HCT116 (cell line): ENCODE measurements around the gene COPB1. TPM values are rescaled to one million over a fixed set of nuclear protein-coding genes. Genes with fewer than 3 reads are reported as not detected.

ENCODE experiments used
- ATAC-seq: fragments of 200-7000 bp; cut with Tn5 transposase; 2 replicates; pipeline ENCODE4 v1.9.1; 2020; ENCODE audit warnings: mild to moderate bottlenecking, moderate library complexity
- BruUV-seq: library from RNA; stranded (reverse); fragments of 400-500 nt; replicated peaks from 2 replicates; lab custom pipeline; 2021; lab: Mats Ljungman, UMichigan
- CTCF ChIA-PET: fragments of 300-600 bp; sonication (Branson Sonifier 250); formaldehyde crosslinking; loops from one replicate; lab custom pipeline; 2021; ENCODE audit warnings: antibody characterized with exemption; lab: Charles Lee
- POLR2A ChIA-PET: fragments of 300-600, 350-600 bp; sonication (Branson Sonifier 250); formaldehyde crosslinking; loops from one replicate; lab custom pipeline; 2021; ENCODE audit warnings: antibody characterized with exemption; lab: Charles Lee
- RAD21 ChIA-PET, 2 experiments: fragments of 300-600 bp; sonication (Branson Sonifier 250); formaldehyde crosslinking; loops; one replicate each; lab custom pipeline; 2023; ENCODE audit warnings: low total read pairs in 2 of 2; ENCODE audit not compliant: uncharacterized antibody in 2 of 2, unreplicated experiment in 2 of 2, low non-redundant PET in 1 of 2; lab: Charles Lee
- DNase-seq: peaks from one replicate; pipeline ENCODE4 v3.0.0-alpha.2; 2010; ENCODE audit warnings: low read depth, low spot score
- H2AFZ ChIP-seq: fragments of 200-600 bp; shearing (Covaris generic), sonication (generic); 2 replicates; pipeline ENCODE4 v1.6.1; 2017; ENCODE audit warnings: low read depth, mixed run types, mixed read lengths, antibody characterized with exemption, low read length; ENCODE audit not compliant: poor library complexity, severe bottlenecking
- H3K27ac ChIP-seq: 2 replicates; pipeline ENCODE4 v1.5.1; 2012; ENCODE audit warnings: low read depth, low read length
- H3K27me3 ChIP-seq: fragments of 200-600 bp; sonication (generic); 2 replicates; pipeline ENCODE4 v1.6.1; 2016; ENCODE audit warnings: mixed run types, low read length, mixed read lengths; ENCODE audit not compliant: insufficient read depth
- H3K36me3 ChIP-seq, 2 experiments: fragments of 200-500 bp in 1 of 2; fragments of 200-600 bp in 1 of 2; sonication (Bioruptor generic) in 1 of 2; sonication (generic) in 1 of 2; 2 replicates each; pipeline versions ENCODE4 v1.5.1 to v1.6.1; 2014 to 2016; ENCODE audit warnings: low read length in 2 of 2, inconsistent platforms in 1 of 2, mixed read lengths in 1 of 2, mixed run types in 1 of 2; ENCODE audit not compliant: insufficient read depth in 2 of 2, control insufficient read depth in 1 of 2
- H3K4me1 ChIP-seq, 2 experiments: fragments of 200-600 bp in 1 of 2; sonication (generic) in 1 of 2; 2 replicates each; pipeline versions ENCODE4 v1.5.1 to v1.6.1; 2012 to 2017; ENCODE audit warnings: low read length in 2 of 2, inconsistent platforms in 1 of 2, mild to moderate bottlenecking in 1 of 2, mixed read lengths in 1 of 2, mixed run types in 1 of 2, moderate library complexity in 1 of 2; ENCODE audit not compliant: insufficient read depth in 2 of 2, control insufficient read depth in 1 of 2
- H3K4me2 ChIP-seq: fragments of 200-600 bp; sonication (generic); 2 replicates; pipeline ENCODE4 v1.6.1; 2017; ENCODE audit warnings: mixed run types, low read length, mixed read lengths
- H3K4me3 ChIP-seq, 2 experiments: fragments of 200-600 bp in 1 of 2; sonication (generic) in 1 of 2; replicated peaks in 1 of 2; 2 replicates each; pipeline ENCODE4 v1.5.1; 2011 to 2016; ENCODE audit warnings: low read length in 2 of 2, control low read depth in 1 of 2, low read depth in 1 of 2, mild to moderate bottlenecking in 1 of 2, mixed read lengths in 1 of 2, mixed run types in 1 of 2
- H3K79me2 ChIP-seq: fragments of 200-600 bp; sonication (generic); 2 replicates; pipeline ENCODE4 v1.6.1; 2017; ENCODE audit warnings: mild to moderate bottlenecking, mixed run types, low read length, moderate library complexity, mixed read lengths; ENCODE audit not compliant: insufficient read depth
- H3K9ac ChIP-seq: fragments of 200-600 bp; sonication (generic); 2 replicates; pipeline ENCODE4 v1.6.1; 2016; ENCODE audit warnings: low read length, mixed read lengths
- H3K9me2 ChIP-seq: fragments of 200-600 bp; sonication (generic), shearing (Covaris generic); 2 replicates; pipeline ENCODE4 v1.6.1; 2017; ENCODE audit warnings: mixed run types, mild to moderate bottlenecking, moderate library complexity; ENCODE audit not compliant: insufficient read depth
- H3K9me3 ChIP-seq, 2 experiments: fragments of 200-500 bp in 1 of 2; fragments of 200-600 bp in 1 of 2; sonication (Bioruptor generic) in 1 of 2; sonication (generic) in 1 of 2; 2 replicates each; pipeline ENCODE4 v1.6.1; 2014 to 2017; ENCODE audit warnings: low read length in 2 of 2, mixed read lengths in 2 of 2, inconsistent platforms in 1 of 2, low read depth in 1 of 2, mild to moderate bottlenecking in 1 of 2, mixed run types in 1 of 2, moderate library complexity in 1 of 2; ENCODE audit not compliant: control insufficient read depth in 1 of 2, insufficient read depth in 1 of 2
- H4K20me1 ChIP-seq: fragments of 200-600 bp; sonication (generic), shearing (Covaris generic); 2 replicates; pipeline ENCODE4 v1.6.1; 2017; ENCODE audit warnings: mixed run types, mild to moderate bottlenecking, moderate library complexity; ENCODE audit not compliant: insufficient read depth
- CEBPB ChIP-seq: IDR thresholded peaks from 2 replicates; pipeline ENCODE4 v1.6.1; 2012; ENCODE audit warnings: low read depth
- CTCF ChIP-seq, 3 experiments: fragments of 200-600 bp in 1 of 3; sonication (generic) in 1 of 3; IDR thresholded peaks in 2 of 3; conservative IDR thresholded peaks in 1 of 3; 2 replicates each; pipeline ENCODE4 v1.5.1; 2012 to 2017; ENCODE audit warnings: low read depth in 2 of 3, low read length in 2 of 3, antibody characterized with exemption in 1 of 3, borderline replicate concordance in 1 of 3, control low read depth in 1 of 3, mild to moderate bottlenecking in 1 of 3, mixed read lengths in 1 of 3, mixed run types in 1 of 3, moderate library complexity in 1 of 3; ENCODE audit not compliant: insufficient read depth in 1 of 3
- JUND ChIP-seq: IDR thresholded peaks from 2 replicates; pipeline ENCODE4 v1.6.1; 2012
- intact Hi-C: fragments of 100-400 bp; cut with micrococcal nuclease; formaldehyde crosslinking; loops from 2 replicates; pipeline ENCODE4 v1.10.0; 2022
- total RNA-seq: library from RNA; stranded (reverse); gene quantifications from one replicate; pipeline ENCODE4 v1.2.1, GENCODE V29; 2021; ENCODE audit not compliant: unreplicated experiment

Gene COPB1
- total RNA-seq, 1 experiment from 2014 or later, result 95.5 TPM

GRCh38 chr11:14417186-14417585, 82.4 kb downstream of the COPB1 start:
- POLR2A ChIA-PET, result no interaction called here

GRCh38 chr11:14414470-14415461, 84.8 kb downstream of the COPB1 start:
- Histone ChIP-seq H3K4me3 (no peak overlapping the region), H3K27me3 (no peaks in the 10 kb centered on the region), H3K36me3 (no peaks in the 10 kb centered on the region), H3K9me2 (no peaks in the 10 kb centered on the region), H3K4me1 (peaks cover 0 to 11% of the 10 kb centered on the region in 2 experiments; a peak in 2 of 4 replicates), H3K79me2 (no peaks in the 10 kb centered on the region), H3K27ac (no peak overlapping the region), H2AFZ (no peak overlapping the region), H4K20me1 (no peaks in the 10 kb centered on the region), H3K9ac (no peak overlapping the region), H3K4me2 (peak overlapping the region; percentile 23; the same call in 1 of the 2 replicates), H3K9me3 (no peaks in the 10 kb centered on the region)
- ChIA-PET CTCF (interaction anchor here (1.7 to 2.2 kb wide), 3 partner anchors 40 to 114 kb away, joined by 4 to 11 read pairs (median 8); no protein-coding TSS in a partner anchor), RAD21 (no interaction called here), POLR2A (no interaction called here)
- DNase-seq (no peak), ATAC-seq (0 out of 2 replicates have a peak, but pooled peaks have one; percentile 30)
- TF ChIP-seq JUND (no peak), CTCF (IDR thresholded peaks at IDR 0.05 in 2 of 3, conservative IDR thresholded peaks at IDR 0.05 in 1 of 3; ENCODE audit: borderline replicate concordance in 1 of 3, insufficient read depth in 1 of 3, low read depth in 2 of 3, low read length in 2 of 3) (peak in 1 of 3 experiments; percentile 23; a peak in 2 of 6 replicates)
- BruUV-seq, result no TSS peak
- intact Hi-C loops, result no loop called here

More at GRCh38 chr11:14417186-14417585, 82.4 kb downstream of the COPB1 start:
- Histone ChIP-seq H3K4me2 (no peak overlapping the region), H3K9me2 (no peaks in the 10 kb centered on the region), H3K27ac (no peak overlapping the region), H3K9ac (no peak overlapping the region), H3K27me3 (no peaks in the 10 kb centered on the region), H4K20me1 (no peaks in the 10 kb centered on the region), H3K36me3 (no peaks in the 10 kb centered on the region), H2AFZ (no peak overlapping the region), H3K9me3 (no peaks in the 10 kb centered on the region), H3K79me2 (no peaks in the 10 kb centered on the region), H3K4me1 (peaks cover 7 to 20% of the 10 kb centered on the region in 2 experiments; a peak in 3 of 4 replicates), H3K4me3 (no peak overlapping the region)
- ChIA-PET CTCF (no interaction called here), RAD21 (no interaction called here)
- intact Hi-C loops, result no loop called here
- ATAC-seq (no peak), DNase-seq (no peak)
- TF ChIP-seq CEBPB, result no peak
- BruUV-seq, result no TSS peak
